Ascending aorta (tissue), 2 donors: ENCODE results near the gene GPR62. TPM values are rescaled to one million over a fixed set of nuclear protein-coding genes. Genes with fewer than 3 reads are reported as not detected.
"Not testable (repeated sequence)": the region's sequence is repeated elsewhere in the genome, so short reads cannot be mapped to it uniquely, and the experiment has no call there.

Experiments
- DNase-seq, 2 donors: peaks; one replicate each; pipeline ENCODE4 v3.0.0-alpha.2; 2019; ENCODE audit warnings: low spot score in 2 of 2
- H3K27ac ChIP-seq, 2 donors: fragments of 200-600 bp; sonication (generic); one replicate each; pipeline ENCODE4 v1.5.1; 2016 to 2017; ENCODE audit warnings: mild to moderate bottlenecking in 1 of 2
- H3K27me3 ChIP-seq: fragments of 200-600 bp; sonication (generic); one replicate; pipeline ENCODE4 v1.5.1; 2017
- H3K36me3 ChIP-seq, 2 donors: fragments of 200-600 bp; sonication (generic); one replicate each; pipeline ENCODE4 v1.5.1; 2016
- H3K4me1 ChIP-seq, 2 donors: fragments of 200-600 bp; sonication (generic); one replicate each; pipeline ENCODE4 v1.5.1; 2016 to 2017; ENCODE audit warnings: mild to moderate bottlenecking in 1 of 2
- H3K4me3 ChIP-seq, 2 donors: fragments of 200-600 bp; sonication (generic); one replicate each; pipeline ENCODE4 v1.5.1; 2016 to 2017; ENCODE audit warnings: mild to moderate bottlenecking in 1 of 2
- H3K9me3 ChIP-seq, 2 donors: fragments of 200-600 bp; sonication (generic); one replicate each; pipeline ENCODE4 v1.5.1; 2016
- intact Hi-C: fragments of 100-400 bp; cut with DNase I; formaldehyde crosslinking; loops from one replicate; pipeline ENCODE4 v1.15.1; 2023
- total RNA-seq: library from RNA; depleted of rRNA; stranded (reverse); fragments of >200 nt; gene quantifications from one replicate; pipeline ENCODE4 v1.1.0, GENCODE V29; 2016
- TF ChIP-seq, protein P1 (sequence below), 3 experiments: fragments of 200-600 bp in 2 of 3; fragments of 450-650 bp in 1 of 3; sonication (generic) in 2 of 3; IDR thresholded peaks; one replicate each; pipeline ENCODE4 v1.5.1; 2016 to 2019; ENCODE audit warnings: antibody characterized with exemption in 3 of 3, mild to moderate bottlenecking in 1 of 3, moderate library complexity in 1 of 3

The GPR62 gene
- total RNA-seq, 1 donor from 2014 or later: not detected

DNA sequence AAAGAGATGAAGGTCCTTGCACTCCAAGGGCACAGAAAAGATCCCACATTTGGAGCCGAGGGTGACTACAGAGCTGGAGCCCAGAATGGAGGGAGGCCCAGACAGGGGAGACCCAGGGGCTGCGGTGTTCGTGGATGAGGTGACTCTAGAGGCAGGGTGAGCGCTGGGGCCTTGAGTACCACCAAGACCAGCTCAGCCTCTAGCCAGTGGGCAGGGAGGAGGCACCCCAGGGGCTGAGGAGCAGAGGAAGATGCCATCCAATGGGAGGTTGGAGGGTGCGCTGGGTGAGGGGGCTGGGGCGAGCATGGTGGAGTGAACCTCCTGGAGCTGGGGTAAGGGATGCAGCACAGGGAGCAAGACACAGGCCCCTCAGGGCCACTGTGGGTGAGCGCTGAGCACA is 26.7 kb upstream of the GPR62 start:
- peak in 1 of 2 donors; percentile 39 for DNase-seq
- Histone ChIP-seq H3K36me3 (peaks cover 7 to 12% of the 10 kb centered on the region in 2 donors), H3K27ac (no peak overlapping the region), H3K4me3 (no peak overlapping the region), H3K9me3 (no peaks in the 10 kb centered on the region), H3K4me1 (no peaks in the 10 kb centered on the region), H3K27me3 (no peaks in the 10 kb centered on the region)
- intact Hi-C loops: no loop called here
- TF ChIP-seq, protein P1, sequence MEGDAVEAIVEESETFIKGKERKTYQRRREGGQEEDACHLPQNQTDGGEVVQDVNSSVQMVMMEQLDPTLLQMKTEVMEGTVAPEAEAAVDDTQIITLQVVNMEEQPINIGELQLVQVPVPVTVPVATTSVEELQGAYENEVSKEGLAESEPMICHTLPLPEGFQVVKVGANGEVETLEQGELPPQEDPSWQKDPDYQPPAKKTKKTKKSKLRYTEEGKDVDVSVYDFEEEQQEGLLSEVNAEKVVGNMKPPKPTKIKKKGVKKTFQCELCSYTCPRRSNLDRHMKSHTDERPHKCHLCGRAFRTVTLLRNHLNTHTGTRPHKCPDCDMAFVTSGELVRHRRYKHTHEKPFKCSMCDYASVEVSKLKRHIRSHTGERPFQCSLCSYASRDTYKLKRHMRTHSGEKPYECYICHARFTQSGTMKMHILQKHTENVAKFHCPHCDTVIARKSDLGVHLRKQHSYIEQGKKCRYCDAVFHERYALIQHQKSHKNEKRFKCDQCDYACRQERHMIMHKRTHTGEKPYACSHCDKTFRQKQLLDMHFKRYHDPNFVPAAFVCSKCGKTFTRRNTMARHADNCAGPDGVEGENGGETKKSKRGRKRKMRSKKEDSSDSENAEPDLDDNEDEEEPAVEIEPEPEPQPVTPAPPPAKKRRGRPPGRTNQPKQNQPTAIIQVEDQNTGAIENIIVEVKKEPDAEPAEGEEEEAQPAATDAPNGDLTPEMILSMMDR (IDR thresholded peaks at IDR 0.05): no peak

DNA sequence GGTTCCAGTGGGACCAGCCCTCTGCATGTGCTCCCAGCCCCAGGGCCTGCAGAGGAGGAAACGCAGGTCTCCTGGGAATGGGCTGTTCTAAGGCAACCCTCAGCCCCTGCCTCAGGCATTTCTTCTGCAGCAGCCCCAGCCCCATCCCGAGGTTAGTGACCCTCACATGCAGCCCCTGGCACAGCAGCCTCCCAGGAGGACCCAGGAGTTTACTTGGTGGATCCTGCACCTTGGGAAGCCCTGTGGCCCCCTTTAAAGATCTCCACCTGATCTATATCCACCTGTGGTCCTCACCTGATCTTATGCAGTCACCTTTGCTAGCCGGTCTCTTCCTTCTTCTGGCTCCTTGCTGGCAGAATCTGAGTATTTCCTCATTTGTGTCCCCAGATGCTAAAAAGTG is 26.2 kb upstream of the GPR62 start:
- H3K9me3 ChIP-seq, H3K27me3 ChIP-seq, H3K4me1 ChIP-seq, H3K4me3 ChIP-seq, intact Hi-C loops, H3K27ac ChIP-seq: not testable (repeated sequence)
- peaks cover 11 to 17% of the 10 kb centered on the region in 2 donors for H3K36me3 ChIP-seq
- peak in 1 of 2 donors; percentile 42 for DNase-seq

DNA sequence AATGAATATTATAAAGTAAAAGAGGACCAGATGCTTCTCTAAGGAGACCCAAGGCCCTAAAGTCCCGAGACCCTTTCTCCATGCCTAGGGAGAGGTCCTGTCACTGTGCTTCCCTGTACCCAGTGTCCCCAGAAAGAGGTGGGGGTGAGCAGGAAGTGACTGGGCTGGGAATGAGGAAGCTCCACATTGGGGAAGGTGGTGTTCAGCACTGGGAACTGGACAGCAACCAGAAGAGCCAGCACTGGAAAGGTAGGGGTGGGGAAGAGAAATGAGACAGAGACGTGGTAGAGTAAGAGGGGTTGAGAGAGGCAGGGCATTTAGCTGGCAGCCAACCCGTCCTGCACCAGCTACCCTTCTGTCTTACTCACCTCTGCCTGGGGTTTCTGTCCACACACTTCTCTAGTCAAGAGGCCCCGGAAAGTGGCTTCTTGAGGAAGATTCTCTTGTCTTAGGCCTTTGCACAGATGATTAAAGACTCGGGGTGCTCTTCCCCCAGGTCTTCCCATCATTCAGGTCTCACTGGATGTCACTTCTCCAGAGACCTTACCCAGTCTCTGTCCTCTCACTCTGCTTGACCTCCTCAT is 25.7 kb upstream of the GPR62 start:
- Histone ChIP-seq H3K27ac (no peak overlapping the region), H3K4me1 (no peaks in the 10 kb centered on the region), H3K36me3 (peaks cover 17 to 23% of the 10 kb centered on the region in 2 donors), H3K4me3 (no peak overlapping the region), H3K9me3 (no peaks in the 10 kb centered on the region), H3K27me3 (no peaks in the 10 kb centered on the region)
- TF ChIP-seq, protein P1 (IDR thresholded peaks at IDR 0.05): no peak
- DNase-seq: peak in 1 of 2 donors; percentile 43
- intact Hi-C loops: no loop called here

DNA sequence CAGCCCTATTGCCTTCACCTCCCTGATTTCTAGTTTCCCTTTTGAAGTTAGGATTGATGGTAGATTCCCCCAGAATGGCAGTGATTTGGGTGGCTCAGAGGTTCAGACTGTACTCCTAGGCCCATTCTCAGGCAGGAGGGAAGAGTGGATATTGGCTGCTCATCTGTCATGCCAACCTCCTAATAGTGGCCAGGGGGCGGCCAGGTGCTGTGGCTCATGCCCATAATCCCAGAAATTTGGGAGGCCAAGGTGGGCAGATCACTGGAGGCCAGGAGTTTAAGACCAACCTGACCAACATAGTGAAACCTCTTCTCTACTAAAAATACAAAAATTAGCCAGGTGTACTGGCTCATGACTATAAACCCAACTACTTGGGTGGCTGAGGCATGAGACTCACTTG is 24.7 kb upstream of the GPR62 start:
- TF ChIP-seq, protein P1 (IDR thresholded peaks at IDR 0.05): no peak
- intact Hi-C loops: no loop called here
- peak in 1 of 2 donors; percentile 41 for DNase-seq

DNA sequence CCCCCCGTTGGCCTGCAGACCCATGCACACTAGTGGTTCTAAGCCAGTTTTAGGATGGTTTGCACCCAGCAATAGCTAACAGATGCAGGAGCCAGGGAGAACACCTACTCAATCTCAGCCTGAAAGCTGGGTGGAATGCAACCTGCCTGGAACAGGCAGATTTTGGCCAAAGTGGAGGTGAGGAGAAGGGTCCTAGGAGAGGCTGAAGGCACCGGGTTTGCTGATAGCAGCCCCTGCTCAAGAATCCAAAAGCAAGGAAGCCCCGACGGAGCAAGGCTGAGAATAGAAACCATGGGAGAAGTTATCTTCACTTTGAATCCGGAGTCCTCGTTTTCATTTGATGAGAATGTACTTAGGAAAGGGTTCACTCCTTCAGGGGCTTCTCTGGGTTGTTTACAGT is 23.4 kb upstream of the GPR62 start:
- Histone ChIP-seq H3K9me3 (no peaks in the 10 kb centered on the region), H3K36me3 (peaks cover 39 to 45% of the 10 kb centered on the region in 2 donors), H3K4me1 (no peaks in the 10 kb centered on the region), H3K4me3 (no peak overlapping the region), H3K27ac (no peak overlapping the region), H3K27me3 (no peaks in the 10 kb centered on the region)
- intact Hi-C loops: no loop called here
- DNase-seq: peak in 1 of 2 donors; percentile 16
- TF ChIP-seq, protein P1 (IDR thresholded peaks at IDR 0.05): no peak

More for the DNA sequence above, 24.7 kb upstream of the GPR62 start:
- Histone ChIP-seq H3K36me3 (peaks cover 26 to 32% of the 10 kb centered on the region in 2 donors), H3K27me3 (no peaks in the 10 kb centered on the region), H3K27ac (no peak overlapping the region), H3K9me3 (no peaks in the 10 kb centered on the region), H3K4me1 (no peaks in the 10 kb centered on the region), H3K4me3 (no peak overlapping the region)

DNA sequence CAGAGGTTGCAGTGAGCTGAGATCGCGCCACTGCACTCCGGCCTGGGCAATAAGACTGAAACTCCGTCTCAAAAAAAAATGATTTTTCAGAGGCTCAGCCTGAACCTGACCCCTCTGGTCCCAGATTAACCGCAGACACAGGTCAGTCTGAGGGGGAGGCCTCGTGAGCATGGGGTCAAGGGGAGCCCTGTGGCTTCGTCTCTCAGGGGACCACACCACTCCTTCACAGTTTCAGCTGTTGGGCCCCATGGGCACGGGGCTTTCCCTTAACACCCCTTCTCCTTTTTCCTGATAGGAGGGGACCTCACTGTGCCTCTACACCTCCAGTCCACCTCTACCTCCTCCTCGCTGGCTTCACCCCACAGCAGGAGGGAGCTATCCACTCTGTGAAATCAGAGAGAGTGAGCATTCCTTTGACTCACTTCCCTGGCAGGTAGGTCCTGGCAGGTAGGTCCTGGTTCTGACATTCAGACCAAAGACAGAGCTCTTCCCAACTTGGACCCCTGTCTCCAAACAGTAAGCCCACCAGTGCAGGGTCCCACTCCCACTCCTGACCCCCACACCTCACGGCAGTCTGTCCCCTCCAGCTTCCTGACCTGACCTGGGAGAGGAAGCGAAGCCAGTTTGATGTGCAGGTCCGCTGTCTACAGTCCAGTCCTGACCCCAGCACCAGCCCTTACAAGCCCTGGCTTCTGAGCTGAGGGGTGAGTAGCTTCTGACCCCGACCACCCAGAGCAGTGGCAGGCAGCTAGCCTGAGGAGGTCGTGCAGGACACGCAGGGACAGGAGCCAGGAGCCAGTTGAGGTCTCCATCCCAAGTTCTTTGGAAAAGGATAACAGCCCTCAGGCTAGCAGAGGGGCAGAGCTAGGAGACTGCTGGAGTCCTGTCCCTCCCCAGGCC is 22.5 kb upstream of the GPR62 start:
- peak in 1 of 2 donors; percentile 53 for DNase-seq
- intact Hi-C loops: no loop called here

More for the DNA sequence above, 22.5 kb upstream of the GPR62 start:
- no peak overlapping the region for H3K27ac ChIP-seq
- H3K27me3 ChIP-seq: no peaks in the 10 kb centered on the region
- H3K36me3 ChIP-seq: peaks cover 48 to 55% of the 10 kb centered on the region in 2 donors
- no peak overlapping the region for H3K4me3 ChIP-seq
- no peaks in the 10 kb centered on the region for H3K9me3 ChIP-seq
- H3K4me1 ChIP-seq: no peaks in the 10 kb centered on the region
- TF ChIP-seq, protein P1 (IDR thresholded peaks at IDR 0.05): no peak
